Neural cell (in vitro differentiated cells): ENCODE results near the gene PRKCE. TPM values are rescaled to one million over a fixed set of nuclear protein-coding genes. Genes with fewer than 3 reads are reported as not detected.

ENCODE experiments used
- H2AFZ ChIP-seq: fragments of 200-600, 300-800 bp; sonication (generic), shearing (Covaris generic); 2 replicates; pipeline ENCODE4 v1.6.0; 2014; ENCODE audit warnings: low read depth, mild to moderate bottlenecking, antibody characterized with exemption, low read length, moderate library complexity
- H3F3A ChIP-seq: fragments of 200-600 bp; shearing (Covaris generic); 2 replicates; pipeline ENCODE4 v1.6.1; 2016; ENCODE audit warnings: mild to moderate bottlenecking, moderate library complexity, mixed read lengths, antibody characterized with exemption, low read length; ENCODE audit not compliant: insufficient read depth, poor library complexity, severe bottlenecking
- H3K27ac ChIP-seq: fragments of 200-600, 300-800 bp; sonication (generic), shearing (Covaris generic); 2 replicates; pipeline ENCODE4 v1.5.1; 2014; ENCODE audit warnings: mild to moderate bottlenecking, low read length, moderate library complexity
- H3K27me3 ChIP-seq: fragments of 300-800, 200-600 bp; sonication (generic), shearing (Covaris generic); 2 replicates; pipeline ENCODE4 v1.6.0; 2014; ENCODE audit warnings: mild to moderate bottlenecking, low read depth, low read length, moderate library complexity; ENCODE audit not compliant: insufficient read depth
- H3K36me3 ChIP-seq: fragments of 300-800, 200-600 bp; sonication (generic), shearing (Covaris generic); 2 replicates; pipeline ENCODE4 v1.5.1; 2014; ENCODE audit warnings: mild to moderate bottlenecking, antibody characterized with exemption, low read length, moderate library complexity; ENCODE audit not compliant: insufficient read depth
- H3K4me2 ChIP-seq: fragments of 300-800, 200-600 bp; sonication (generic), shearing (Covaris generic); 2 replicates; pipeline ENCODE4 v1.6.0; 2014; ENCODE audit warnings: mild to moderate bottlenecking, low read length
- H3K4me3 ChIP-seq: fragments of 300-800, 200-600 bp; sonication (generic), shearing (Covaris generic); 2 replicates; pipeline ENCODE4 v1.5.1; 2014; ENCODE audit warnings: mild to moderate bottlenecking, low read length, moderate library complexity
- H3K79me2 ChIP-seq: fragments of 200-600 bp; shearing (Covaris generic); replicated peaks from 2 replicates; pipeline ENCODE4 v1.6.0; 2014; ENCODE audit warnings: mild to moderate bottlenecking, low read length, moderate library complexity; ENCODE audit not compliant: insufficient read depth
- H3K9ac ChIP-seq: fragments of 300-800, 200-600 bp; sonication (generic), shearing (Covaris generic); 2 replicates; pipeline ENCODE4 v1.6.1; 2016; ENCODE audit warnings: mild to moderate bottlenecking, low read length, mixed read lengths
- H3K9me2 ChIP-seq: fragments of 200-600 bp; shearing (Covaris generic); 2 replicates; pipeline ENCODE4 v1.6.1; 2016; ENCODE audit warnings: mild to moderate bottlenecking, low read length, mixed read lengths; ENCODE audit not compliant: insufficient read depth
- H3K9me3 ChIP-seq: fragments of 200-600, 300-800 bp; sonication (generic), shearing (Covaris generic); 2 replicates; pipeline ENCODE4 v1.6.1; 2016; ENCODE audit warnings: mild to moderate bottlenecking, mixed run types, low read length, moderate library complexity, mixed read lengths
- H4K20me1 ChIP-seq: fragments of 200-600 bp; shearing (Covaris generic); 2 replicates; pipeline ENCODE4 v1.6.1; 2016; ENCODE audit warnings: mild to moderate bottlenecking, mixed run types; ENCODE audit not compliant: insufficient read depth
- EP300 ChIP-seq: fragments of 450-650 bp; conservative IDR thresholded peaks from 2 replicates; pipeline ENCODE4 v1.6.1; 2014; ENCODE audit warnings: antibody characterized with exemption, mild to moderate bottlenecking, moderate library complexity; ENCODE audit not compliant: poor library complexity, severe bottlenecking
- EZH2 ChIP-seq: fragments of 200-600, 300-800 bp; shearing (Covaris generic), sonication (generic); IDR thresholded peaks from 2 replicates; pipeline ENCODE4 v1.6.1; 2014; ENCODE audit warnings: antibody characterized with exemption, low read length, borderline replicate concordance, mild to moderate bottlenecking; ENCODE audit not compliant: insufficient read depth, poor library complexity, severe bottlenecking
- MXI1 ChIP-seq: fragments of 450-650 bp; conservative IDR thresholded peaks from 2 replicates; pipeline ENCODE4 v1.6.1; 2014; ENCODE audit warnings: antibody characterized with exemption, mild to moderate bottlenecking; ENCODE audit not compliant: poor library complexity, severe bottlenecking
- POLR2AphosphoS5 ChIP-seq: IDR thresholded peaks from 2 replicates; pipeline ENCODE4 v1.6.1; 2012
- RAD21 ChIP-seq: fragments of 450-650 bp; conservative IDR thresholded peaks from 2 replicates; pipeline ENCODE4 v1.6.1; 2014; ENCODE audit warnings: antibody characterized with exemption, mild to moderate bottlenecking, moderate library complexity
- SMC3 ChIP-seq: fragments of 450-650 bp; conservative IDR thresholded peaks from 2 replicates; pipeline ENCODE4 v1.6.1; 2014; ENCODE audit warnings: antibody characterized with exemption, mild to moderate bottlenecking, moderate library complexity; ENCODE audit not compliant: poor library complexity
- TAF1 ChIP-seq: IDR thresholded peaks from 2 replicates; pipeline ENCODE4 v1.6.1; 2012; ENCODE audit warnings: low read depth
- polyA plus RNA-seq: library from polyadenylated mRNA; depleted of rRNA; stranded (reverse); fragments of >200 nt; gene quantifications from 2 replicates; pipeline ENCODE4 v1.2.3, GENCODE V29; 2014
- TF ChIP-seq, protein P1 (sequence below): fragments of 450-650 bp; IDR thresholded peaks from 2 replicates; pipeline ENCODE4 v1.5.1; 2014; ENCODE audit warnings: antibody characterized with exemption, mild to moderate bottlenecking, moderate library complexity; ENCODE audit not compliant: poor library complexity, severe bottlenecking
- TF ChIP-seq, protein P2 (sequence below): IDR thresholded peaks from 2 replicates; pipeline ENCODE4 v1.6.1; 2012; ENCODE audit warnings: borderline replicate concordance

Gene PRKCE
- polyA plus RNA-seq, 1 donor from 2014 or later, result 5.4 TPM

DNA sequence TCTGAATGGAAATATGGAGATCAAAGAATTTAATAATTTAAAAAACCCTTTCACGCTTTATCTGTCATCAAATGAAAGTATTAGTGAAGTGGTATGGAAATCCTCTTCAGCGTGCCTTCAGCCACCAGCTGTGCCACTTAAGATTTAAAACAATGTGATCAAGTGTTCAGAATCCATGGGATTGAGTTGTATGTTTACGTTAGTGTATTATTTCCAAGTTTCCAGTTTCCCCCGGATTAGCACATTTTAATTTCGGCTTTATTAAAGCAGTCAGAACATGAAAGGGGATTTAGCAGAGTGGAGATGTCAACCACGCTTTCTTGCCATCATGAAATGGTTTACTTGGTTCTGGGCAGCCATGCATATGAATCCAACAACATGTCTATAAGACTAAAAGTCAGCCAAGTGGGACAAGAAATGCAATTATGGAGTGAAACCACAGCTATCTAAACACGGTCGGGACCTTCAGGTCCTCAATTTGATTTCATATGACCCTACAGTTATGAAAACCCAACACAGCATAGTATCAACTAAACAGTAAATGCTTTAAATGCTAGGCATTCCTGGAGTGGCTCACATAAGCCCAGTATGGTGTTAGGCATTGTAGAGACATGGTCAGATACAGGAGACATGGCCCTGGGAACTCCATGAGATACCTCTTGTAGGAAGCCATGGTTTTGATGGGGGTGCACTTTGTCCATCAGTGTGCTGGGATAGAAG, 420.8 kb downstream of the PRKCE start:
- no peak overlapping the region for H3K4me2 ChIP-seq
- no peak overlapping the region for H3K27ac ChIP-seq
- H3K79me2 ChIP-seq, result no peaks in the 10 kb centered on the region
- H4K20me1 ChIP-seq, result no peaks in the 10 kb centered on the region
- H3K9ac ChIP-seq, result no peak overlapping the region
- H3K27me3 ChIP-seq, result no peaks in the 10 kb centered on the region
- no peaks in the 10 kb centered on the region for H3F3A ChIP-seq
- no peak overlapping the region for H2AFZ ChIP-seq
- H3K4me3 ChIP-seq, result no peak overlapping the region
- TF ChIP-seq, protein P1, sequence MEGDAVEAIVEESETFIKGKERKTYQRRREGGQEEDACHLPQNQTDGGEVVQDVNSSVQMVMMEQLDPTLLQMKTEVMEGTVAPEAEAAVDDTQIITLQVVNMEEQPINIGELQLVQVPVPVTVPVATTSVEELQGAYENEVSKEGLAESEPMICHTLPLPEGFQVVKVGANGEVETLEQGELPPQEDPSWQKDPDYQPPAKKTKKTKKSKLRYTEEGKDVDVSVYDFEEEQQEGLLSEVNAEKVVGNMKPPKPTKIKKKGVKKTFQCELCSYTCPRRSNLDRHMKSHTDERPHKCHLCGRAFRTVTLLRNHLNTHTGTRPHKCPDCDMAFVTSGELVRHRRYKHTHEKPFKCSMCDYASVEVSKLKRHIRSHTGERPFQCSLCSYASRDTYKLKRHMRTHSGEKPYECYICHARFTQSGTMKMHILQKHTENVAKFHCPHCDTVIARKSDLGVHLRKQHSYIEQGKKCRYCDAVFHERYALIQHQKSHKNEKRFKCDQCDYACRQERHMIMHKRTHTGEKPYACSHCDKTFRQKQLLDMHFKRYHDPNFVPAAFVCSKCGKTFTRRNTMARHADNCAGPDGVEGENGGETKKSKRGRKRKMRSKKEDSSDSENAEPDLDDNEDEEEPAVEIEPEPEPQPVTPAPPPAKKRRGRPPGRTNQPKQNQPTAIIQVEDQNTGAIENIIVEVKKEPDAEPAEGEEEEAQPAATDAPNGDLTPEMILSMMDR, result no peak
- TF ChIP-seq RAD21, result no peak
- TF ChIP-seq, protein P2, sequence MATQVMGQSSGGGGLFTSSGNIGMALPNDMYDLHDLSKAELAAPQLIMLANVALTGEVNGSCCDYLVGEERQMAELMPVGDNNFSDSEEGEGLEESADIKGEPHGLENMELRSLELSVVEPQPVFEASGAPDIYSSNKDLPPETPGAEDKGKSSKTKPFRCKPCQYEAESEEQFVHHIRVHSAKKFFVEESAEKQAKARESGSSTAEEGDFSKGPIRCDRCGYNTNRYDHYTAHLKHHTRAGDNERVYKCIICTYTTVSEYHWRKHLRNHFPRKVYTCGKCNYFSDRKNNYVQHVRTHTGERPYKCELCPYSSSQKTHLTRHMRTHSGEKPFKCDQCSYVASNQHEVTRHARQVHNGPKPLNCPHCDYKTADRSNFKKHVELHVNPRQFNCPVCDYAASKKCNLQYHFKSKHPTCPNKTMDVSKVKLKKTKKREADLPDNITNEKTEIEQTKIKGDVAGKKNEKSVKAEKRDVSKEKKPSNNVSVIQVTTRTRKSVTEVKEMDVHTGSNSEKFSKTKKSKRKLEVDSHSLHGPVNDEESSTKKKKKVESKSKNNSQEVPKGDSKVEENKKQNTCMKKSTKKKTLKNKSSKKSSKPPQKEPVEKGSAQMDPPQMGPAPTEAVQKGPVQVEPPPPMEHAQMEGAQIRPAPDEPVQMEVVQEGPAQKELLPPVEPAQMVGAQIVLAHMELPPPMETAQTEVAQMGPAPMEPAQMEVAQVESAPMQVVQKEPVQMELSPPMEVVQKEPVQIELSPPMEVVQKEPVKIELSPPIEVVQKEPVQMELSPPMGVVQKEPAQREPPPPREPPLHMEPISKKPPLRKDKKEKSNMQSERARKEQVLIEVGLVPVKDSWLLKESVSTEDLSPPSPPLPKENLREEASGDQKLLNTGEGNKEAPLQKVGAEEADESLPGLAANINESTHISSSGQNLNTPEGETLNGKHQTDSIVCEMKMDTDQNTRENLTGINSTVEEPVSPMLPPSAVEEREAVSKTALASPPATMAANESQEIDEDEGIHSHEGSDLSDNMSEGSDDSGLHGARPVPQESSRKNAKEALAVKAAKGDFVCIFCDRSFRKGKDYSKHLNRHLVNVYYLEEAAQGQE, result no peak
- TF ChIP-seq MXI1, result no peak
- no peak for TF ChIP-seq EP300
- TF ChIP-seq EZH2, result no peak
- no peak for TF ChIP-seq POLR2AphosphoS5
- no peaks in the 10 kb centered on the region for H3K9me2 ChIP-seq
- H3K36me3 ChIP-seq, result no peaks in the 10 kb centered on the region
- H3K9me3 ChIP-seq, result no peaks in the 10 kb centered on the region

DNA sequence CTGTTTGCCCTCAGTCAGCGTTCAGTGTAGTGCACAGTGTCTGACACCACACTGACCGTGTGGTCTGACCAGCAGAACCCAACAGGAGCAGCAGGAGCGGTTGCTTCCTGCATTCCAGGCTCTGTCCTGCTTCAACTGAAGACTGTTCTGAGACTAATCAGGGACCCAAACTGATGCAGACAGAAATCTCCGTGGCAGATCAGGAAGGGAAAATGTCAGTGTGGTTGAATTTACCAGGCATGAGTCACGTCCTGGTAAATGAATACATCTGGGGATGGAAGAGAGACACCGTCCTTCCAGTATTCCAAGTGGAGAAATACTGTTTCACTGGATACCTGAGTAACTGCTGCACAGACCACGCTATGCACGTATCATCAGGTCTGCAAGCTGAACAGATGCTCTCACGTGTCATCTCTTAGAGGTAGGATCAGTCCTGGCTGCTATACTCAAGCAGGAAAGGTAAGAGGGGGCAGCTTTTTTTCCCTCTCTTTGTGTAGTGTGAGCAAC, 422.1 kb downstream of the PRKCE start:
- Histone ChIP-seq H3K9ac (no peak overlapping the region), H3K4me2 (no peak overlapping the region), H3F3A (no peaks in the 10 kb centered on the region), H3K36me3 (no peaks in the 10 kb centered on the region), H4K20me1 (no peaks in the 10 kb centered on the region), H3K9me3 (no peaks in the 10 kb centered on the region), H3K27me3 (no peaks in the 10 kb centered on the region), H3K79me2 (no peaks in the 10 kb centered on the region), H3K4me3 (no peak overlapping the region), H3K27ac (no peak overlapping the region), H2AFZ (no peak overlapping the region), H3K9me2 (no peaks in the 10 kb centered on the region)
- TF ChIP-seq POLR2AphosphoS5 (no peak), MXI1 (no peak), TAF1 (no peak), RAD21 (no peak), EP300 (no peak), EZH2 (no peak), SMC3 (no peak)
- TF ChIP-seq, protein P2, result no peak
